ENCODE measurements around the gene NFATC2. TPM values are rescaled to one million over a fixed set of nuclear protein-coding genes. Genes with fewer than 3 reads are reported as not detected.

The NFATC2 gene
- total and polyA plus RNA-seq, 2 of the 4 experiments (the other 2 are of a cell fraction) = 0.18 to 0.38 TPM

GRCh38 chr20:51487565-51488268 is 54.8 kb downstream of the NFATC2 start:
- Histone ChIP-seq H3K4me1 (ENCODE audit: control insufficient read depth, insufficient read depth, low read length) (peaks cover 10% of the 10 kb centered on the region), H4K20me1 (ENCODE audit: insufficient read depth, low read length) (peaks cover 3% of the 10 kb centered on the region; the same call in 1 of the 2 replicates), H3K27ac (ENCODE audit: insufficient read depth, low read length) (0 out of 2 replicates have a peak overlapping the region, but pooled peaks have one; percentile 7), H3K18ac (ENCODE audit: low read depth, low read length) (no peak overlapping the region), H3K4me2 (ENCODE audit: low read depth, low read length) (peak overlapping the region; percentile 56), H3K56ac (ENCODE audit: extremely low read depth, insufficient read depth, low read length) (no peak overlapping the region), H2AFZ (replicated peaks; ENCODE audit: low read length, poor library complexity) (peak overlapping the region; percentile 84), H3K4ac (ENCODE audit: low read depth, low read length) (peak overlapping the region; percentile 55), H2AK9ac (replicated peaks; ENCODE audit: low read depth, low read length, poor library complexity) (no peak overlapping the region), H2BK5ac (ENCODE audit: low read depth, low read length, poor library complexity, severe bottlenecking) (peak overlapping the region; percentile 40), H4K8ac (ENCODE audit: low read depth in 2 of 2, low read length in 2 of 2) (peak overlapping the region in 1 of 2 experiments; percentile 69; a peak in 1 of 4 replicates), H3K9ac (ENCODE audit: low read depth, low read length) (no peak overlapping the region), H4K91ac (ENCODE audit: insufficient read depth, low read depth, low read length) (no peak overlapping the region), H3K9me3 (ENCODE audit: control insufficient read depth, insufficient read depth, low read length) (no peaks in the 10 kb centered on the region), H3K4me3 (ENCODE audit: insufficient read depth, low read depth, low read length) (peak overlapping the region; percentile 5; the same call in 1 of the 2 replicates), H3K79me1 (ENCODE audit: low read depth in 1 of 2, low read length in 2 of 2) (no peaks in the 10 kb centered on the region), H2BK120ac (ENCODE audit: low read depth, low read length) (peak overlapping the region; percentile 60), H2BK15ac (ENCODE audit: low read depth, low read length) (no peak overlapping the region), H3K27me3 (ENCODE audit: control insufficient read depth, insufficient read depth, low read length) (no peaks in the 10 kb centered on the region), H3K9me1 (ENCODE audit: insufficient read depth, low read length) (peaks cover 9% of the 10 kb centered on the region; the same call in 1 of the 2 replicates), H3K36me3 (ENCODE audit: control insufficient read depth, insufficient read depth, low read length) (no peaks in the 10 kb centered on the region), H2BK20ac (ENCODE audit: low read depth, low read length) (peak overlapping the region; percentile 20; the same call in 1 of the 2 replicates), H4K5ac (ENCODE audit: low read depth, low read length) (no peak overlapping the region), H3K14ac (replicated peaks; ENCODE audit: low read depth, low read length) (no peak overlapping the region), H3K23ac (ENCODE audit: low read depth, low read length) (no peak overlapping the region), H2AK5ac (ENCODE audit: low read depth, low read length) (peak overlapping the region; percentile 15; the same call in 1 of the 2 replicates)
- intact Hi-C loops (cut with micrococcal nuclease) (loop anchor here (2.0 to 5.0 kb wide), 3 partner anchors 41 to 75 kb away; no protein-coding TSS in a partner anchor), in situ Hi-C loops (cut with MboI; ENCODE audit: low sequenced_read_pairs) (no loop called here), dilution Hi-C loops (cut with HindIII; ENCODE audit: low sequenced_read_pairs, unreplicated experiment) (no loop called here)
- BruUV-seq (replicated peaks) = no TSS peak
- WGBS, 2 experiments (ENCODE audit: extremely low coverage in 2 of 2, insufficient read length in 1 of 2) = no CpG with 5 or more reads among the region's 20 CpGs
- ATAC-seq (ENCODE audit: low read depth) (peak; percentile 96), DNase-seq (peak; percentile 95)
- ChIA-PET CTCF (interaction anchor here (1.2 kb wide), 1 partner anchor 14 kb away, joined by 6 read pairs; no protein-coding TSS in a partner anchor), POLR2A (ENCODE audit: unreplicated experiment) (no interaction called here)
- TF ChIP-seq CHD1 (IDR thresholded peaks at IDR 0.05; ENCODE audit: low read depth, low read length) (no peak), CEBPB (IDR thresholded peaks at IDR 0.05; ENCODE audit: low read depth, low read length) (no peak), NFE2L2 (IDR thresholded peaks at IDR 0.05; ENCODE audit: low read depth, low read length) (no peak), RCOR1 (IDR thresholded peaks at IDR 0.05; ENCODE audit: insufficient replicate concordance, low read length) (no peak), SMC3 (IDR thresholded peaks at IDR 0.05; ENCODE audit: low read depth, low read length) (0 out of 2 replicates have a peak, but pooled peaks have one; percentile 4), RAD21 (IDR thresholded peaks at IDR 0.05; ENCODE audit: low read length) (peak; percentile 32), MAFK (IDR thresholded peaks at IDR 0.05; ENCODE audit: low read depth, low read length) (no peak), POLR2A (IDR thresholded peaks at IDR 0.05; ENCODE audit: low read depth, low read length) (peak; percentile 49; the same call in 1 of the 2 replicates), MAZ (IDR thresholded peaks at IDR 0.05; ENCODE audit: borderline replicate concordance, low read depth, low read length) (peak; percentile 27; the same call in 1 of the 2 replicates), USF2 (IDR thresholded peaks at IDR 0.05; ENCODE audit: low read depth, low read length) (no peak), RFX5 (IDR thresholded peaks at IDR 0.05; ENCODE audit: low read depth, low read length) (no peak), CTCF (conservative IDR thresholded peaks at IDR 0.05; ENCODE audit: low read depth, low read length) (no peak), FOS (IDR thresholded peaks at IDR 0.05; ENCODE audit: low read depth, low read length) (peak; percentile 76), MXI1 (IDR thresholded peaks at IDR 0.05; ENCODE audit: borderline replicate concordance, low read depth, low read length) (no peak)

Data from IMR-90 (cell line).